Measurements from ENCODE around the gene LIPE. TPM values are rescaled to one million over a fixed set of nuclear protein-coding genes. Genes with fewer than 3 reads are reported as not detected.

LIPE gene
- total and polyA plus RNA-seq, 2 experiments from 2014 or later, result 5.8 to 10.9 TPM

DNA sequence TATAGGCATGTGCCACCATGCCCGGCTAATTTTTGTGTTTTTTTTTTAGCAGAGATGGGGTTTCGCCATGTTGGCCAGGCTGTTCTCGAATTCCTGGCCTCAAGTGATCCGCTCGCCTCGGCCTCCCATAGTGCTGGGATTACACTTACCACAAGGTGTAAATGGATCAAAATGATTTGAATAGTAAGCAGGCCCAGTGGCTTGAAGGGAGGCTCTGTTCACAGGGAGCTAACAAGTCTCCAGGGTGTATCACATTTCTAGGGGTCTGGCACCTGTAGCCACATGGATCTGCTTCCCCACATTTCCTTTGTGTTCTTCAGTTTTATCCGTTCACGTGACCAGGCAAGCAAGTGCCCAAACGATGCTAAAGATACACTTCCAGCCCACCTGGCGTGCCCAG is 23.6 kb downstream of the LIPE start (continued):
- TF ChIP-seq, protein P1, sequence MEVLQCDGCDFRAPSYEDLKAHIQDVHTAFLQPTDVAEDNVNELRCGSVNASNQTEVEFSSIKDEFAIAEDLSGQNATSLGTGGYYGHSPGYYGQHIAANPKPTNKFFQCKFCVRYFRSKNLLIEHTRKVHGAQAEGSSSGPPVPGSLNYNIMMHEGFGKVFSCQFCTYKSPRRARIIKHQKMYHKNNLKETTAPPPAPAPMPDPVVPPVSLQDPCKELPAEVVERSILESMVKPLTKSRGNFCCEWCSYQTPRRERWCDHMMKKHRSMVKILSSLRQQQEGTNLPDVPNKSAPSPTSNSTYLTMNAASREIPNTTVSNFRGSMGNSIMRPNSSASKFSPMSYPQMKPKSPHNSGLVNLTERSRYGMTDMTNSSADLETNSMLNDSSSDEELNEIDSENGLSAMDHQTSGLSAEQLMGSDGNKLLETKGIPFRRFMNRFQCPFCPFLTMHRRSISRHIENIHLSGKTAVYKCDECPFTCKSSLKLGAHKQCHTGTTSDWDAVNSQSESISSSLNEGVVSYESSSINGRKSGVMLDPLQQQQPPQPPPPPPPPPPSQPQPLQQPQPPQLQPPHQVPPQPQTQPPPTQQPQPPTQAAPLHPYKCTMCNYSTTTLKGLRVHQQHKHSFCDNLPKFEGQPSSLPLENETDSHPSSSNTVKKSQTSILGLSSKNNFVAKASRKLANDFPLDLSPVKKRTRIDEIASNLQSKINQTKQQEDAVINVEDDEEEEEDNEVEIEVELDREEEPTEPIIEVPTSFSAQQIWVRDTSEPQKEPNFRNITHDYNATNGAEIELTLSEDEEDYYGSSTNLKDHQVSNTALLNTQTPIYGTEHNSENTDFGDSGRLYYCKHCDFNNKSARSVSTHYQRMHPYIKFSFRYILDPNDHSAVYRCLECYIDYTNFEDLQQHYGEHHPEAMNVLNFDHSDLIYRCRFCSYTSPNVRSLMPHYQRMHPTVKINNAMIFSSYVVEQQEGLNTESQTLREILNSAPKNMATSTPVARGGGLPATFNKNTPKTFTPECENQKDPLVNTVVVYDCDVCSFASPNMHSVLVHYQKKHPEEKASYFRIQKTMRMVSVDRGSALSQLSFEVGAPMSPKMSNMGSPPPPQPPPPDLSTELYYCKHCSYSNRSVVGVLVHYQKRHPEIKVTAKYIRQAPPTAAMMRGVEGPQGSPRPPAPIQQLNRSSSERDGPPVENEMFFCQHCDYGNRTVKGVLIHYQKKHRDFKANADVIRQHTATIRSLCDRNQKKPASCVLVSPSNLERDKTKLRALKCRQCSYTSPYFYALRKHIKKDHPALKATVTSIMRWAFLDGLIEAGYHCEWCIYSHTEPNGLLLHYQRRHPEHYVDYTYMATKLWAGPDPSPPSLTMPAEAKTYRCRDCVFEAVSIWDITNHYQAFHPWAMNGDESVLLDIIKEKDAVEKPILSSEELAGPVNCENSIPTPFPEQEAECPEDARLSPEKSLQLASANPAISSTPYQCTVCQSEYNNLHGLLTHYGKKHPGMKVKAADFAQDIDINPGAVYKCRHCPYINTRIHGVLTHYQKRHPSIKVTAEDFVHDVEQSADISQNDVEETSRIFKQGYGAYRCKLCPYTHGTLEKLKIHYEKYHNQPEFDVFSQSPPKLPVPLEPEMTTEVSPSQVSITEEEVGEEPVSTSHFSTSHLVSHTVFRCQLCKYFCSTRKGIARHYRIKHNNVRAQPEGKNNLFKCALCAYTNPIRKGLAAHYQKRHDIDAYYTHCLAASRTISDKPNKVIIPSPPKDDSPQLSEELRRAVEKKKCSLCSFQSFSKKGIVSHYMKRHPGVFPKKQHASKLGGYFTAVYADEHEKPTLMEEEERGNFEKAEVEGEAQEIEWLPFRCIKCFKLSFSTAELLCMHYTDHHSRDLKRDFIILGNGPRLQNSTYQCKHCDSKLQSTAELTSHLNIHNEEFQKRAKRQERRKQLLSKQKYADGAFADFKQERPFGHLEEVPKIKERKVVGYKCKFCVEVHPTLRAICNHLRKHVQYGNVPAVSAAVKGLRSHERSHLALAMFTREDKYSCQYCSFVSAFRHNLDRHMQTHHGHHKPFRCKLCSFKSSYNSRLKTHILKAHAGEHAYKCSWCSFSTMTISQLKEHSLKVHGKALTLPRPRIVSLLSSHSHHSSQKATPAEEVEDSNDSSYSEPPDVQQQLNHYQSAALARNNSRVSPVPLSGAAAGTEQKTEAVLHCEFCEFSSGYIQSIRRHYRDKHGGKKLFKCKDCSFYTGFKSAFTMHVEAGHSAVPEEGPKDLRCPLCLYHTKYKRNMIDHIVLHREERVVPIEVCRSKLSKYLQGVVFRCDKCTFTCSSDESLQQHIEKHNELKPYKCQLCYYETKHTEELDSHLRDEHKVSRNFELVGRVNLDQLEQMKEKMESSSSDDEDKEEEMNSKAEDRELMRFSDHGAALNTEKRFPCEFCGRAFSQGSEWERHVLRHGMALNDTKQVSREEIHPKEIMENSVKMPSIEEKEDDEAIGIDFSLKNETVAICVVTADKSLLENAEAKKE (CRISPR knock-in tag; IDR thresholded peaks at IDR 0.05), result no peak
- TF ChIP-seq, protein P2, sequence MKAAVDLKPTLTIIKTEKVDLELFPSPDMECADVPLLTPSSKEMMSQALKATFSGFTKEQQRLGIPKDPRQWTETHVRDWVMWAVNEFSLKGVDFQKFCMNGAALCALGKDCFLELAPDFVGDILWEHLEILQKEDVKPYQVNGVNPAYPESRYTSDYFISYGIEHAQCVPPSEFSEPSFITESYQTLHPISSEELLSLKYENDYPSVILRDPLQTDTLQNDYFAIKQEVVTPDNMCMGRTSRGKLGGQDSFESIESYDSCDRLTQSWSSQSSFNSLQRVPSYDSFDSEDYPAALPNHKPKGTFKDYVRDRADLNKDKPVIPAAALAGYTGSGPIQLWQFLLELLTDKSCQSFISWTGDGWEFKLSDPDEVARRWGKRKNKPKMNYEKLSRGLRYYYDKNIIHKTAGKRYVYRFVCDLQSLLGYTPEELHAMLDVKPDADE (IDR thresholded peaks at IDR 0.05), result no peak
- TF ChIP-seq NANOG (IDR thresholded peaks at IDR 0.05; ENCODE audit: borderline replicate concordance) (no peak), EZH2 (IDR thresholded peaks at IDR 0.05; ENCODE audit: low read depth, unreplicated experiment) (no peak), POLR2AphosphoS5 (IDR thresholded peaks at IDR 0.05; ENCODE audit: low read depth) (no peak)

DNA sequence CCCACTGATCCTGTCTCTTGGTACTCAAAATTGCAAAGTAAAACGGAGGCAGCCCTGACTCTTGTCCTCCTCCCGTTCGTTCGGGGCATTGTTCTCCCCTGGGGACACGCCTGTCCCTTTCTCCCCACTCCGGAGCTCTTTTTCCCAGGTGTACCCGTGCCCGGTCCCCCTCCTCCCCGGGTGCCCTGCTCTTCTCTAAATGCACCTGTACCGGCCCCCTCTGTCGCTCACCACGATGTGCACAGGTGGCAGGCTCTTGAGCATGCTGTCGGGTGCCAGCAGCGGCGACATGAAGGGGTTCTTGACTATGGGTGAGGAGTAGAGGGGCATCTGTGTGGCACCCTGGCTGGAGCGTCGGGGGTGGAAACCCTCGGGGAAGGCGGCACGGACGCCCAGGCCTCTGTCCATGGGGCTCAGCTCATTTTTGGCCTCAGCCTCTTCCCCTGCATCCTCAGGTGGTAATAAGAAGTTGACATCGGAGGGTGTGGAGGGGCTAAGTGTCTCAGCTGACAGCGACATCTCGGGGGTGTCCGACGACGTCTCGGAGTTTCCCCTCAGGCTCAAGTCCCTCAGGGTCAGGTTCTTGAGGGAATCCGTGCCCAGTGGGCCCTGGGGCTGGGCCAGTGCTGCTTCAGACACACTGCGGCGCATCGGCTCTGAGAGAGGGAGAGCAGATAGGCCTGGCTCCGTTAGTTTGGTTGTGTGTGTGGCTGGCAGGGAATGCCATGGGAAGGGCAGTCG is 24.6 kb downstream of the LIPE start:
- Mint-ChIP-seq H3K9me3 (peaks cover 3% of the 10 kb centered on the region; the same call in 2 of the 3 replicates), H3K27ac (no peak overlapping the region), H3K4me1 (peaks cover 28% of the 10 kb centered on the region), H3K4me3 (peak overlapping the region; percentile 89), H3K36me3 (ENCODE audit: low read depth) (peaks cover 38% of the 10 kb centered on the region), H3K27me3 (ENCODE audit: insufficient read depth, low read depth, poor library complexity) (peaks cover 58% of the 10 kb centered on the region)
- Histone ChIP-seq H4K20me1 (replicated peaks; ENCODE audit: insufficient read depth) (peaks cover 6% of the 10 kb centered on the region; the same call in 1 of the 2 replicates), H3K9me2 (ENCODE audit: insufficient read depth) (no peaks in the 10 kb centered on the region), H3K36me3 (ENCODE audit: insufficient read depth) (no peaks in the 10 kb centered on the region), H3K4me3 (peak overlapping the region; percentile 84), H3K27me3 (ENCODE audit: insufficient read depth) (peaks cover 13% of the 10 kb centered on the region; the same call in 1 of the 2 replicates), H3K4me1 (ENCODE audit: insufficient read depth) (peaks cover 9% of the 10 kb centered on the region; the same call in 1 of the 2 replicates), H2AFZ (peak overlapping the region; percentile 63), H3K4me2 (peak overlapping the region; percentile 91), H3F3A (replicated peaks; ENCODE audit: low read depth) (peaks cover 12% of the 10 kb centered on the region), H3K79me2 (replicated peaks; ENCODE audit: insufficient read depth) (peaks cover 4% of the 10 kb centered on the region; the same call in 1 of the 2 replicates), H3K27ac (ENCODE audit: low read depth) (no peak overlapping the region)
- DNase-seq (ENCODE audit: low spot score) (no peak), ATAC-seq (peak; percentile 5)
- TF ChIP-seq EZH2 (IDR thresholded peaks at IDR 0.05; ENCODE audit: low read depth, unreplicated experiment) (no peak), POLR2AphosphoS5 (IDR thresholded peaks at IDR 0.05; ENCODE audit: low read depth) (peak; percentile 34; the same call in 1 of the 2 replicates), NANOG (IDR thresholded peaks at IDR 0.05; ENCODE audit: borderline replicate concordance) (no peak), CREB1 (CRISPR knock-in tag; IDR thresholded peaks at IDR 0.05; ENCODE audit: low read depth) (no peak)
- TF ChIP-seq, protein P3, sequence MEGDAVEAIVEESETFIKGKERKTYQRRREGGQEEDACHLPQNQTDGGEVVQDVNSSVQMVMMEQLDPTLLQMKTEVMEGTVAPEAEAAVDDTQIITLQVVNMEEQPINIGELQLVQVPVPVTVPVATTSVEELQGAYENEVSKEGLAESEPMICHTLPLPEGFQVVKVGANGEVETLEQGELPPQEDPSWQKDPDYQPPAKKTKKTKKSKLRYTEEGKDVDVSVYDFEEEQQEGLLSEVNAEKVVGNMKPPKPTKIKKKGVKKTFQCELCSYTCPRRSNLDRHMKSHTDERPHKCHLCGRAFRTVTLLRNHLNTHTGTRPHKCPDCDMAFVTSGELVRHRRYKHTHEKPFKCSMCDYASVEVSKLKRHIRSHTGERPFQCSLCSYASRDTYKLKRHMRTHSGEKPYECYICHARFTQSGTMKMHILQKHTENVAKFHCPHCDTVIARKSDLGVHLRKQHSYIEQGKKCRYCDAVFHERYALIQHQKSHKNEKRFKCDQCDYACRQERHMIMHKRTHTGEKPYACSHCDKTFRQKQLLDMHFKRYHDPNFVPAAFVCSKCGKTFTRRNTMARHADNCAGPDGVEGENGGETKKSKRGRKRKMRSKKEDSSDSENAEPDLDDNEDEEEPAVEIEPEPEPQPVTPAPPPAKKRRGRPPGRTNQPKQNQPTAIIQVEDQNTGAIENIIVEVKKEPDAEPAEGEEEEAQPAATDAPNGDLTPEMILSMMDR (conservative IDR thresholded peaks at IDR 0.05; ENCODE audit: low read depth in 2 of 2), result no peak
- TF ChIP-seq, protein P4, sequence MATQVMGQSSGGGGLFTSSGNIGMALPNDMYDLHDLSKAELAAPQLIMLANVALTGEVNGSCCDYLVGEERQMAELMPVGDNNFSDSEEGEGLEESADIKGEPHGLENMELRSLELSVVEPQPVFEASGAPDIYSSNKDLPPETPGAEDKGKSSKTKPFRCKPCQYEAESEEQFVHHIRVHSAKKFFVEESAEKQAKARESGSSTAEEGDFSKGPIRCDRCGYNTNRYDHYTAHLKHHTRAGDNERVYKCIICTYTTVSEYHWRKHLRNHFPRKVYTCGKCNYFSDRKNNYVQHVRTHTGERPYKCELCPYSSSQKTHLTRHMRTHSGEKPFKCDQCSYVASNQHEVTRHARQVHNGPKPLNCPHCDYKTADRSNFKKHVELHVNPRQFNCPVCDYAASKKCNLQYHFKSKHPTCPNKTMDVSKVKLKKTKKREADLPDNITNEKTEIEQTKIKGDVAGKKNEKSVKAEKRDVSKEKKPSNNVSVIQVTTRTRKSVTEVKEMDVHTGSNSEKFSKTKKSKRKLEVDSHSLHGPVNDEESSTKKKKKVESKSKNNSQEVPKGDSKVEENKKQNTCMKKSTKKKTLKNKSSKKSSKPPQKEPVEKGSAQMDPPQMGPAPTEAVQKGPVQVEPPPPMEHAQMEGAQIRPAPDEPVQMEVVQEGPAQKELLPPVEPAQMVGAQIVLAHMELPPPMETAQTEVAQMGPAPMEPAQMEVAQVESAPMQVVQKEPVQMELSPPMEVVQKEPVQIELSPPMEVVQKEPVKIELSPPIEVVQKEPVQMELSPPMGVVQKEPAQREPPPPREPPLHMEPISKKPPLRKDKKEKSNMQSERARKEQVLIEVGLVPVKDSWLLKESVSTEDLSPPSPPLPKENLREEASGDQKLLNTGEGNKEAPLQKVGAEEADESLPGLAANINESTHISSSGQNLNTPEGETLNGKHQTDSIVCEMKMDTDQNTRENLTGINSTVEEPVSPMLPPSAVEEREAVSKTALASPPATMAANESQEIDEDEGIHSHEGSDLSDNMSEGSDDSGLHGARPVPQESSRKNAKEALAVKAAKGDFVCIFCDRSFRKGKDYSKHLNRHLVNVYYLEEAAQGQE (IDR thresholded peaks at IDR 0.05; ENCODE audit: unreplicated experiment), result no peak

All from GM23338 (cell line).